GM12872 (cell line): ENCODE results near the gene PA2G4.

Experiments used
- TF ChIP-seq, protein P1 (sequence below): IDR thresholded peaks from 3 replicates; pipeline ENCODE4 v1.5.1; 2011; ENCODE audit warnings: low read depth, mild to moderate bottlenecking, low read length, moderate library complexity; ENCODE audit not compliant: insufficient read depth

The PA2G4 gene

DNA sequence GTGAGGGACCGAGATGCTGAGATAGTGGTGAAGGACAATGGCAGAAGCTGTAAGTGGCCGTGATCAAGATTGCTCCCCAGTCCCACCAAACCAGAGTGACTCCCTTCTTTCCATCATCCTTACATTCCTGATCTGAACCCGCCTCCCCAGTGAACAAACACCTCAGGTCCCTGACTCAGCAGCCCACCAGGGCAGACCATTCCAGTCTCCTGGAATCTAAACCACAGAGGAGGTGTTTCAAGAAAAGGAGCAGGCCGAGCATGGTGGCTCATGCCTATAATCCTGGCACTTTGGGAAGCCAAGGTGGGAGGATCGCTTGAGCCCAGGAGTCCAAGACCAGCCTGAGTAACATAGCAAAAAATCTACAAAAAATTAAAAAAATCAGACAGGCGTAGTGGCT, 17.8 kb upstream of the PA2G4 start:
- TF ChIP-seq, protein P1, sequence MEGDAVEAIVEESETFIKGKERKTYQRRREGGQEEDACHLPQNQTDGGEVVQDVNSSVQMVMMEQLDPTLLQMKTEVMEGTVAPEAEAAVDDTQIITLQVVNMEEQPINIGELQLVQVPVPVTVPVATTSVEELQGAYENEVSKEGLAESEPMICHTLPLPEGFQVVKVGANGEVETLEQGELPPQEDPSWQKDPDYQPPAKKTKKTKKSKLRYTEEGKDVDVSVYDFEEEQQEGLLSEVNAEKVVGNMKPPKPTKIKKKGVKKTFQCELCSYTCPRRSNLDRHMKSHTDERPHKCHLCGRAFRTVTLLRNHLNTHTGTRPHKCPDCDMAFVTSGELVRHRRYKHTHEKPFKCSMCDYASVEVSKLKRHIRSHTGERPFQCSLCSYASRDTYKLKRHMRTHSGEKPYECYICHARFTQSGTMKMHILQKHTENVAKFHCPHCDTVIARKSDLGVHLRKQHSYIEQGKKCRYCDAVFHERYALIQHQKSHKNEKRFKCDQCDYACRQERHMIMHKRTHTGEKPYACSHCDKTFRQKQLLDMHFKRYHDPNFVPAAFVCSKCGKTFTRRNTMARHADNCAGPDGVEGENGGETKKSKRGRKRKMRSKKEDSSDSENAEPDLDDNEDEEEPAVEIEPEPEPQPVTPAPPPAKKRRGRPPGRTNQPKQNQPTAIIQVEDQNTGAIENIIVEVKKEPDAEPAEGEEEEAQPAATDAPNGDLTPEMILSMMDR, result no peak

DNA sequence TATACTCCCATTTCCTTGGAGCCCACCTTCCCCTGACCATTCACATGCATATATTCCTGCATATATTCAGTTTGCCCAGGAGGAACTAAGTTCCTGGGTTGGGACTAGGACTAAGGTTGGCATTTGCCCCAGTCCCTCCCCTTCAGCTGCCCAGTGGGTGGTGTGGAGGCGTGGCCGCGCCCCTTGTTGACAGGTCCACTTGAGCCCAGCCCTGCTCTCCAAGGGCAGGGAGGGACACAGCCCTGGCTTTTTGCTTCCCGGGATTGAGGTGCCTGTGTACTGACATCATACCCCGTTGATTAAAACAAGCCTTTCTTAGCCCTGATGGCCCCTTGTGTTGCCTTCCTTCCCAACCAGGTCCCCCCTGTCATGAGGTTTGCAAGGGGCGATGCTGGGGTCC, 17.1 kb upstream of the PA2G4 start:
- TF ChIP-seq, protein P1, result no peak

DNA sequence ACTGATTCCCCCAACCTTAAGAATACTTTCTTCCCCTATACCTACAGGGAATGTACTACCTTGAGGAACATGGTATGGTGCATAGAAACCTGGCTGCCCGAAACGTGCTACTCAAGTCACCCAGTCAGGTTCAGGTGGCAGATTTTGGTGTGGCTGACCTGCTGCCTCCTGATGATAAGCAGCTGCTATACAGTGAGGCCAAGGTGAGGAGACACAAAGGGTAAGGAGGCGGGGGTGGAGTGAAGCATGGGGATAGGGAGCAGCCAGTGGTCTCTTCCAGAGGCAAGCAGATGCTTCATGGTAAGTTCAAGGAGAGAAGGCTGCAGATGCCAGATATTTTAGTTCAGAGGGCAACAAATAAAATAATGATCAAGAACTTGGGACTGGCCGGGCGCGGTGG, 6.6 kb upstream of the PA2G4 start:
- TF ChIP-seq, protein P1, result no peak

DNA sequence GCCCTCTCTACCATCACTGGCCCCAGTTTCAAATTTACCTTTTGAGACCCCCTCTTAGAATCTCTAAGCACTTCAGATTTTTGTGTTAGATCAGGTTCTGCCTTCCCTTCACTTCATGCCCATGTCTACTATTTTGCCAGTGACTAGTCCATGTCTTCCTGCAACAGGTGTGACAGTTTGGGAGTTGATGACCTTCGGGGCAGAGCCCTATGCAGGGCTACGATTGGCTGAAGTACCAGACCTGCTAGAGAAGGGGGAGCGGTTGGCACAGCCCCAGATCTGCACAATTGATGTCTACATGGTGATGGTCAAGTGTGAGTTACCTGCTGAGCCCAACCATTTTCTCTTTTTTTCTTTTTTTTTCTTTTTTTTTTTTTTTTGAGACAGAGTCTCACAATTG, 5.8 kb upstream of the PA2G4 start:
- TF ChIP-seq, protein P1, result no peak

DNA sequence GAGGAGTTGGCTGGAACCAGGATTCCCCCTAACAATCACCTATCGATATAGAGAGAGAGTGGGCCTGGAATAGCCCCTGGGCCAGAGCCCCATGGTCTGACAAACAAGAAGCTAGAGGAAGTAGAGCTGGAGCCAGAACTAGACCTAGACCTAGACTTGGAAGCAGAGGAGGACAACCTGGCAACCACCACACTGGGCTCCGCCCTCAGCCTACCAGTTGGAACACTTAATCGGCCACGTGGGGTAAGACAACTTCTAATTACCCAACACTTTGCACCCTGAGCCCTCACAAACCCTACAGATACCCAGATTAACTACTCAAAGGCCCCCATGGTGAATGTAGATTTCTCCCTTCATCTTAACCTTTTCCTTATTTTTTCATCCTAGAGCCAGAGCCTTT, 4.6 kb upstream of the PA2G4 start:
- TF ChIP-seq, protein P1, result no peak

DNA sequence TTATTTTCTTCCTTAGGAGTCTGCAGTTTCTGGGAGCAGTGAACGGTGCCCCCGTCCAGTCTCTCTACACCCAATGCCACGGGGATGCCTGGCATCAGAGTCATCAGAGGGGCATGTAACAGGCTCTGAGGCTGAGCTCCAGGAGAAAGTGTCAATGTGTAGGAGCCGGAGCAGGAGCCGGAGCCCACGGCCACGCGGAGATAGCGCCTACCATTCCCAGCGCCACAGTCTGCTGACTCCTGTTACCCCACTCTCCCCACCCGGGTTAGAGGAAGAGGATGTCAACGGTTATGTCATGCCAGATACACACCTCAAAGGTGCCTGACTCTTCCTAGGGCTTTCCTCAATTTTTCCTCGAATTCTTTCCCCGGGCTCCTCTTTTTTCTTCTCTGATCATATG, 3.3 kb upstream of the PA2G4 start:
- TF ChIP-seq, protein P1, result no peak

DNA sequence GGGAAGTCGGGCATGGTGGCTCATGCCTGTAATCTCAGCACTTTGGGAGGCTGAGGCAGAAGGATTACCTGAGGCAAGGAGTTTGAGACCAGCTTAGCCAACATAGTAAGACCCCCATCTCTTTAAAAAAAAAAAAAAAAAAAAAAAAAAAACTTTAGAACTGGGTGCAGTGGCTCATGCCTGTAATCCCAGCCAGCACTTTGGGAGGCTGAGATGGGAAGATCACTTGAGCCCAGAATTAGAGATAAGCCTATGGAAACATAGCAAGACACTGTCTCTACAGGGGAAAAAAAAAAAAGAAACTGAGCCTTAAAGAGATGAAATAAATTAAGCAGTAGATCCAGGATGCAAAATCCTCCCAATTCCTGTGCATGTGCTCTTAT, 1.7 kb upstream of the PA2G4 start:
- TF ChIP-seq, protein P1, result no peak

DNA sequence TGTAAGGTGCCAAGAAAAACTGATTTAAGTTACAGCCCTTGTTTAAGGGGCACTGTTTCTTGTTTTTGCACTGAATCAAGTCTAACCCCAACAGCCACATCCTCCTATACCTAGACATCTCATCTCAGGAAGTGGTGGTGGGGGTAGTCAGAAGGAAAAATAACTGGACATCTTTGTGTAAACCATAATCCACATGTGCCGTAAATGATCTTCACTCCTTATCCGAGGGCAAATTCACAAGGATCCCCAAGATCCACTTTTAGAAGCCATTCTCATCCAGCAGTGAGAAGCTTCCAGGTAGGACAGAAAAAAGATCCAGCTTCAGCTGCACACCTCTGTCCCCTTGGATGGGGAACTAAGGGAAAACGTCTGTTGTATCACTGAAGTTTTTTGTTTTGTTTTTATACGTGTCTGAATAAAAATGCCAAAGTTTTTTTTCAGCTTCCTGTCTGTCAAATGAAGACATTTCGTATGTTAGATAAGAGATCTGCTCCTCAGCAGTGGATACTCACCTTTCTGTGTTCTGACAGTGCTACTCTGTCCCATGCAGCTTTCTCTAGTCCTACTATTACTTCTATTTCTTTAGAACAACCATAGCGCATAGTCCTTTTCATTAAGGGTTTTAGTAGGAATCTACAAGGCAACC, 1.2 kb upstream of the PA2G4 start:
- TF ChIP-seq, protein P1, result no peak
